Measurements from ENCODE around the gene FRY. TPM values are rescaled to one million over a fixed set of nuclear protein-coding genes. Genes with fewer than 3 reads are reported as not detected.

The FRY gene
- total RNA-seq, 4 donors from 2014 or later, result 27.4 to 50.4 (median 39.4) TPM

DNA sequence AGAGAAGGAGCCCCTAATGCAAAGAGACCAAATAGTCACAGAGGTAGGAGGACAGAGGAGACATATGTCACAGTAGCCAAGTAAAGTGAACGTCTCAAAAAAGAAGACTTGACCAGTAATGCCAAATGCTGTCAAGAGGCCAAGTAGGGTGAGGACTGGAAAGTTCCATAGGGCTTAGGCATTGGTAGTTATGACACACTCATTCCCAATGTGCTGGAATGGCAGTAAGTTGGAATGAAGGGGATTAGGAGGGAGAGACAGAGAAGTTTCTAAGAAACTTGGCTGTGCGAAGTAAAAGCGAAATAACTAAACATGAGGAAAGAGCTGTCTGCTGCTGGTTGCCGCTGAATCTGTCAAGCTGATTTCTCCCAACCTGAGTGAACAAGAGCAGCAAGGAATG, 14.9 kb upstream of the FRY start:
- no peak for DNase-seq
- 87 to 92% methylated on average over 4 of the region's 4 CpGs for WGBS, 2 donors
- no peaks in the 10 kb centered on the region for H3K27me3 ChIP-seq
- TF ChIP-seq, protein P1, sequence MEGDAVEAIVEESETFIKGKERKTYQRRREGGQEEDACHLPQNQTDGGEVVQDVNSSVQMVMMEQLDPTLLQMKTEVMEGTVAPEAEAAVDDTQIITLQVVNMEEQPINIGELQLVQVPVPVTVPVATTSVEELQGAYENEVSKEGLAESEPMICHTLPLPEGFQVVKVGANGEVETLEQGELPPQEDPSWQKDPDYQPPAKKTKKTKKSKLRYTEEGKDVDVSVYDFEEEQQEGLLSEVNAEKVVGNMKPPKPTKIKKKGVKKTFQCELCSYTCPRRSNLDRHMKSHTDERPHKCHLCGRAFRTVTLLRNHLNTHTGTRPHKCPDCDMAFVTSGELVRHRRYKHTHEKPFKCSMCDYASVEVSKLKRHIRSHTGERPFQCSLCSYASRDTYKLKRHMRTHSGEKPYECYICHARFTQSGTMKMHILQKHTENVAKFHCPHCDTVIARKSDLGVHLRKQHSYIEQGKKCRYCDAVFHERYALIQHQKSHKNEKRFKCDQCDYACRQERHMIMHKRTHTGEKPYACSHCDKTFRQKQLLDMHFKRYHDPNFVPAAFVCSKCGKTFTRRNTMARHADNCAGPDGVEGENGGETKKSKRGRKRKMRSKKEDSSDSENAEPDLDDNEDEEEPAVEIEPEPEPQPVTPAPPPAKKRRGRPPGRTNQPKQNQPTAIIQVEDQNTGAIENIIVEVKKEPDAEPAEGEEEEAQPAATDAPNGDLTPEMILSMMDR (IDR thresholded peaks at IDR 0.05), result no peak
- no peak for TF ChIP-seq POLR2A (IDR thresholded peaks at IDR 0.05)
- no peak overlapping the region for H3K27ac ChIP-seq
- no peaks in the 10 kb centered on the region for H3K9me3 ChIP-seq
- H3K4me3 ChIP-seq (replicated peaks in 1 of 3), result no peak overlapping the region
- intact Hi-C loops (cut with DNase I), result no loop called here
- peaks cover 9 to 14% of the 10 kb centered on the region in 2 donors for H3K4me1 ChIP-seq
- no peaks in the 10 kb centered on the region for H3K36me3 ChIP-seq

DNA sequence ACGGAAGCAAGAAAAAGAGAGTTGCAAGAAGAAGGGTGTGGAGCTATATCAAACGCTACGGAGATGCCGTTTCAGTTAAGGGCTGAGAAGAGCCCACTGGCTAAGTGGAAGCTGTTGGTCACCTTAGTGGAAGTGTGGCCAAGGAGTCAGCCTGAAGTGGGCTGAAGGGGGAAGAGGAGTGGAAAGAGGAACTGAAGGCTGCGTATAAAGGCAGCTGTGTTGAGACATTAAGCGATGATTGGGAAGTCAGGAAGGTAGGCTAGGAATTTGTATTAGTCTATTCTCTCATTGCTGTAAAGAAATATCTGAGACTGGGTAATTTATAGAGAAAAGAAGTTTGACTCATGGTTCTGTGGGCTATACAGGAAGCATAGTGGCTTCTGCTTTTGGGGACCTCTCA, 14.1 kb upstream of the FRY start:
- intact Hi-C loops (cut with DNase I), result no loop called here
- 78 to 82% methylated on average over 6 of the region's 6 CpGs for WGBS, 2 donors

DNA sequence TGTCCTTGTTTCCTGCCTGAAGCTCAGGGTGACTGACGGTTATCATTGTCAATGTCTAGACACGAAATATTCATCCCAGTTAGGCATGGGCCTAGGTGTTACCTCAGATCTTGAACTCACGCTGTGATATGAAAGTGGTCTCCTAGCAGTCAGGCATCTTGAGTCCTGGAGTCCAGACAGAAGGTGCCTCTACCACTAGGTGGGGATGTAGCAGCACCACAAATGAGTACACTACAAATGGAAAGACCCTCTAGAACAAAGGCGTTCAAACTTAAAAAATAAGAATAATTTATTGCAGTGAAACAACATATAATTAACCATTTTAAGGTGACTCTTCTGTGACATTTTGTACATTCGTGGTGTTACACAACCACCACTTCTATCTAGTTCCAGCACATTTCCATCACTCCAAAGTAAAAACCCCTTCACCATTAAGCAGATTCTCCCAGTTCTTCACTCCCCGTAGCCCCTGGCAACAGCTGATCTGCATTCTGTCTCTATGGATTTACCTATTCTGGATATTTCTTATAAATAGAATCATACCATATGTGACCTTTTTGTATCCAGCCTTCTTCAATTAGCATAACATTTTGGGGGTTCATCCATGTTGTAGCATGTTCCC, 11.9 kb upstream of the FRY start:
- intact Hi-C loops (cut with DNase I), result loop anchor here (10.0 kb wide), 1 partner anchor 285 kb away; no protein-coding TSS in a partner anchor
- 42 to 49% methylated on average over 6 of the region's 6 CpGs for WGBS, 2 donors

More for the DNA sequence above, 14.1 kb upstream of the FRY start:
- Histone ChIP-seq H3K27me3 (no peaks in the 10 kb centered on the region), H3K9me3 (no peaks in the 10 kb centered on the region), H3K4me3 (replicated peaks in 1 of 3) (no peak overlapping the region), H3K36me3 (no peaks in the 10 kb centered on the region), H3K4me1 (peaks cover 9 to 13% of the 10 kb centered on the region in 2 donors), H3K27ac (no peak overlapping the region)
- no peak for DNase-seq
- TF ChIP-seq POLR2A (IDR thresholded peaks at IDR 0.05), result no peak
- TF ChIP-seq, protein P1 (IDR thresholded peaks at IDR 0.05), result no peak

DNA sequence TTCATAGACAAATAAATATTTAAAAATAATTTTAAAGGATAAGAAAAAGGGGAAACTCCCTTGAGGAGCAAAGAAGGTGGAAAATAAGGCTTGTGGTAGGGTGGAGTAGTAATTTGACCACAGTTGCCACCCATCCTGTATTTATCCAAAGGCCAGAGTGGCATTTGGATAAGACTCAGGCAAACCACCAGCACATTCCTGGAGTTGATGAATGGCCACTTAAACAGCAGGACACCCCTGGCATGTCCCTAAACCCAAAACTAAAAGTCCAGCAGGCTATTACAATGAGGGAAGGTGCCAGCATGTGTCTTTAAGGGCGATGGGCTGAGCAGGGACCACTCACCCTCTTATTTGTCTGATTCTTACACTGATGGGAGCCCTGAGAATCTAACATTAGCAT, 9.8 kb upstream of the FRY start:
- H3K36me3 ChIP-seq, result no peaks in the 10 kb centered on the region
- no peak for DNase-seq
- intact Hi-C loops (cut with DNase I), result loop anchor here (10.0 kb wide), 1 partner anchor 283 kb away; no protein-coding TSS in a partner anchor
- no peak overlapping the region for H3K4me3 ChIP-seq (replicated peaks in 1 of 3)
- no peaks in the 10 kb centered on the region for H3K9me3 ChIP-seq
- 88 to 90% methylated on average over 1 of the region's 1 CpG for WGBS, 2 donors
- no peak for TF ChIP-seq POLR2A (IDR thresholded peaks at IDR 0.05)
- TF ChIP-seq, protein P1 (IDR thresholded peaks at IDR 0.05), result no peak
- H3K4me1 ChIP-seq, result no peaks in the 10 kb centered on the region
- no peaks in the 10 kb centered on the region for H3K27me3 ChIP-seq
- no peak overlapping the region for H3K27ac ChIP-seq

More for the DNA sequence above, 11.9 kb upstream of the FRY start:
- H3K4me1 ChIP-seq, result no peaks in the 10 kb centered on the region
- no peak overlapping the region for H3K4me3 ChIP-seq (replicated peaks in 1 of 3)
- H3K9me3 ChIP-seq, result no peaks in the 10 kb centered on the region
- H3K27me3 ChIP-seq, result no peaks in the 10 kb centered on the region
- peak; percentile 22 to 29 for DNase-seq
- no peaks in the 10 kb centered on the region for H3K36me3 ChIP-seq
- no peak overlapping the region for H3K27ac ChIP-seq
- TF ChIP-seq POLR2A (IDR thresholded peaks at IDR 0.05), result no peak
- TF ChIP-seq, protein P1 (IDR thresholded peaks at IDR 0.05), result peak; percentile 11 to 64 (median 45)

DNA sequence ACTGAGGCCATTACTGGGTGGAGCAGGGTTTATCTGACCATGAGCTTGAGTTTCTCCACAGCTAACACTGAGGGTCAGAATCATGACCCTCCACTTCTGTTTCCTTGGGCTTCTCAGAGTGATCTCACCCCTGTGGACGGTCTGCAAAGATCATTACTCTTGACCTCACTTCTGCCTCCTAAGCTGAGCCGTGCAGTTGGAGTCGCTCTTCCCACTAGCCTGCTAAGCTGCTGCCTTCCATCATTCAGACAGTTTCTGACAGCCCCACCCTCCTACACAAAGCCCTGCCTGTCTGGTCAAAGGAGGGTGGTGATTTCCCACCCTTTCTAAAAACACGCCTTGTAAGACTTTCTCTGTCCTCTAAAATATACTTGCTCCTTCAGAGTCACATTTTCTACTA, 9.3 kb upstream of the FRY start:
- intact Hi-C loops (cut with DNase I), result loop anchor here (10.0 kb wide), 1 partner anchor 282 kb away; no protein-coding TSS in a partner anchor
- no peaks in the 10 kb centered on the region for H3K27me3 ChIP-seq
- TF ChIP-seq, protein P1 (IDR thresholded peaks at IDR 0.05), result no peak
- TF ChIP-seq POLR2A (IDR thresholded peaks at IDR 0.05), result no peak
- no peaks in the 10 kb centered on the region for H3K4me1 ChIP-seq
- H3K27ac ChIP-seq, result no peak overlapping the region
- no peaks in the 10 kb centered on the region for H3K36me3 ChIP-seq
- no peak overlapping the region for H3K4me3 ChIP-seq (replicated peaks in 1 of 3)
- WGBS, 2 donors, result 69 to 75% methylated on average over 4 of the region's 4 CpGs
- no peaks in the 10 kb centered on the region for H3K9me3 ChIP-seq
- no peak for DNase-seq
